Measurements from ENCODE around the gene RAG1. TPM values are rescaled to one million over a fixed set of nuclear protein-coding genes. Genes with fewer than 3 reads are reported as not detected.
"Not testable (repeated sequence)": the region's sequence is repeated elsewhere in the genome, so short reads cannot be mapped to it uniquely, and the experiment has no call there.

Gene RAG1
- total RNA-seq, result 1.6 TPM

- Histone ChIP-seq H3K9ac (ENCODE audit: low read depth in 1 of 3, low read length in 3 of 3) (no peak within 1 kb of the TSS), H3K27ac (ENCODE audit: low read depth, low read length) (no peak within 1 kb of the TSS)
Observed at GRCh38 chr11:36567694-36568093, at the start of gene RAG1. TSS of gene RAG1 (plus strand) at chr11:36568007. CDS start at chr11:36573305, 5,298 bp downstream.

GRCh38 chr11:36530840-36531239 is 37.0 kb upstream of the RAG1 start:
- Histone ChIP-seq H3K9ac (ENCODE audit: low read depth in 1 of 3, low read length in 3 of 3) (no peak overlapping the region), H3K4me3 (ENCODE audit: low read length in 3 of 3) (no peak overlapping the region), H3K27ac (ENCODE audit: low read depth, low read length) (no peak overlapping the region), H3K4me1 (ENCODE audit: control insufficient read depth in 3 of 3, insufficient read depth in 3 of 3, low read length in 3 of 3) (no peaks in the 10 kb centered on the region), H3K9me3 (ENCODE audit: control insufficient read depth in 3 of 3, low read length in 3 of 3) (no peaks in the 10 kb centered on the region), H3K36me3 (ENCODE audit: control insufficient read depth in 3 of 3, insufficient read depth in 3 of 3, low read length in 3 of 3) (no peaks in the 10 kb centered on the region), H3K27me3 (ENCODE audit: control insufficient read depth in 3 of 3, insufficient read depth in 3 of 3, low read length in 3 of 3) (no peaks in the 10 kb centered on the region)

More at GRCh38 chr11:36567694-36568093, at the start of gene RAG1:
- Histone ChIP-seq H3K27me3 (ENCODE audit: control insufficient read depth in 3 of 3, insufficient read depth in 3 of 3, low read length in 3 of 3) (peaks cover 0 to 3% (median 2%) of the 10 kb centered on the region in 3 donors), H3K4me3 (ENCODE audit: low read length in 3 of 3) (no peak within 1 kb of the TSS), H3K9me3 (ENCODE audit: control insufficient read depth in 3 of 3, low read length in 3 of 3) (no peaks in the 10 kb centered on the region), H3K4me1 (ENCODE audit: control insufficient read depth in 3 of 3, insufficient read depth in 3 of 3, low read length in 3 of 3) (peaks cover 0 to 4% (median 3%) of the 10 kb centered on the region in 3 donors), H3K36me3 (ENCODE audit: control insufficient read depth in 3 of 3, insufficient read depth in 3 of 3, low read length in 3 of 3) (no peaks in the 10 kb centered on the region)

GRCh38 chr11:36532941-36533601 is 34.7 kb upstream of the RAG1 start:
- no peaks in the 10 kb centered on the region for H3K9me3 ChIP-seq (ENCODE audit: control insufficient read depth in 3 of 3, low read length in 3 of 3)
- no peak overlapping the region for H3K9ac ChIP-seq (ENCODE audit: low read depth in 1 of 3, low read length in 3 of 3)
- no peaks in the 10 kb centered on the region for H3K36me3 ChIP-seq (ENCODE audit: control insufficient read depth in 3 of 3, insufficient read depth in 3 of 3, low read length in 3 of 3)
- no peaks in the 10 kb centered on the region for H3K4me1 ChIP-seq (ENCODE audit: control insufficient read depth in 3 of 3, insufficient read depth in 3 of 3, low read length in 3 of 3)
- no peaks in the 10 kb centered on the region for H3K27me3 ChIP-seq (ENCODE audit: control insufficient read depth in 3 of 3, insufficient read depth in 3 of 3, low read length in 3 of 3)
- H3K27ac ChIP-seq (ENCODE audit: low read depth, low read length), result no peak overlapping the region
- no peak overlapping the region for H3K4me3 ChIP-seq (ENCODE audit: low read length in 3 of 3)

GRCh38 chr11:36534276-36534840 is 33.4 kb upstream of the RAG1 start:
- H3K9me3 ChIP-seq (ENCODE audit: control insufficient read depth in 3 of 3, low read length in 3 of 3), result no peaks in the 10 kb centered on the region
- H3K9ac ChIP-seq (ENCODE audit: low read depth in 1 of 3, low read length in 3 of 3), result no peak overlapping the region
- no peaks in the 10 kb centered on the region for H3K27me3 ChIP-seq (ENCODE audit: control insufficient read depth in 3 of 3, insufficient read depth in 3 of 3, low read length in 3 of 3)
- H3K4me1 ChIP-seq (ENCODE audit: control insufficient read depth in 3 of 3, insufficient read depth in 3 of 3, low read length in 3 of 3), result no peaks in the 10 kb centered on the region
- no peak overlapping the region for H3K27ac ChIP-seq (ENCODE audit: low read depth, low read length)
- no peaks in the 10 kb centered on the region for H3K36me3 ChIP-seq (ENCODE audit: control insufficient read depth in 3 of 3, insufficient read depth in 3 of 3, low read length in 3 of 3)
- H3K4me3 ChIP-seq (ENCODE audit: low read length in 3 of 3), result no peak overlapping the region

- no peaks in the 10 kb centered on the region for H3K36me3 ChIP-seq (ENCODE audit: control insufficient read depth in 3 of 3, insufficient read depth in 3 of 3, low read length in 3 of 3)
- H3K27ac ChIP-seq (ENCODE audit: low read depth, low read length), result no peak overlapping the region
- no peak overlapping the region for H3K4me3 ChIP-seq (ENCODE audit: low read length in 3 of 3)
- no peaks in the 10 kb centered on the region for H3K9me3 ChIP-seq (ENCODE audit: control insufficient read depth in 3 of 3, low read length in 3 of 3)
- H3K4me1 ChIP-seq (ENCODE audit: control insufficient read depth in 3 of 3, insufficient read depth in 3 of 3, low read length in 3 of 3), result peaks cover 0 to 3% (median 0%) of the 10 kb centered on the region in 3 donors
- H3K9ac ChIP-seq (ENCODE audit: low read depth in 1 of 3, low read length in 3 of 3), result no peak overlapping the region
- peaks cover 0 to 5% (median 0%) of the 10 kb centered on the region in 3 donors for H3K27me3 ChIP-seq (ENCODE audit: control insufficient read depth in 3 of 3, insufficient read depth in 3 of 3, low read length in 3 of 3)
Observed at GRCh38 chr11:36540998-36541397, 26.8 kb upstream of the RAG1 start.

- H3K9me3 ChIP-seq (ENCODE audit: control insufficient read depth in 3 of 3, low read length in 3 of 3), result no peaks in the 10 kb centered on the region
- no peak overlapping the region for H3K9ac ChIP-seq (ENCODE audit: low read depth in 1 of 3, low read length in 3 of 3)
- no peaks in the 10 kb centered on the region for H3K27me3 ChIP-seq (ENCODE audit: control insufficient read depth in 3 of 3, insufficient read depth in 3 of 3, low read length in 3 of 3)
- H3K36me3 ChIP-seq (ENCODE audit: control insufficient read depth in 3 of 3, insufficient read depth in 3 of 3, low read length in 3 of 3), result no peaks in the 10 kb centered on the region
- H3K4me3 ChIP-seq (ENCODE audit: low read length in 3 of 3), result no peak overlapping the region
- no peak overlapping the region for H3K27ac ChIP-seq (ENCODE audit: low read depth, low read length)
- H3K4me1 ChIP-seq (ENCODE audit: control insufficient read depth in 3 of 3, insufficient read depth in 3 of 3, low read length in 3 of 3), result no peaks in the 10 kb centered on the region
Observed at GRCh38 chr11:36550385-36551115, 17.3 kb upstream of the RAG1 start.

GRCh38 chr11:36557390-36557789 is 10.4 kb upstream of the RAG1 start:
- H3K9ac ChIP-seq (ENCODE audit: low read depth in 1 of 3, low read length in 3 of 3); H3K9me3 ChIP-seq (ENCODE audit: control insufficient read depth in 3 of 3, low read length in 3 of 3); H3K27ac ChIP-seq (ENCODE audit: low read depth, low read length); H3K36me3 ChIP-seq (ENCODE audit: control insufficient read depth in 3 of 3, insufficient read depth in 3 of 3, low read length in 3 of 3); H3K4me3 ChIP-seq (ENCODE audit: low read length in 3 of 3); H3K27me3 ChIP-seq (ENCODE audit: control insufficient read depth in 3 of 3, insufficient read depth in 3 of 3, low read length in 3 of 3); H3K4me1 ChIP-seq (ENCODE audit: control insufficient read depth in 3 of 3, insufficient read depth in 3 of 3, low read length in 3 of 3): not testable (repeated sequence)

- Histone ChIP-seq H3K9ac (ENCODE audit: low read depth in 1 of 3, low read length in 3 of 3) (no peak overlapping the region), H3K9me3 (ENCODE audit: control insufficient read depth in 3 of 3, low read length in 3 of 3) (peaks cover 0 to 2% (median 0%) of the 10 kb centered on the region in 3 donors), H3K27me3 (ENCODE audit: control insufficient read depth in 3 of 3, insufficient read depth in 3 of 3, low read length in 3 of 3) (no peaks in the 10 kb centered on the region), H3K4me3 (ENCODE audit: low read length in 3 of 3) (no peak overlapping the region), H3K4me1 (ENCODE audit: control insufficient read depth in 3 of 3, insufficient read depth in 3 of 3, low read length in 3 of 3) (no peaks in the 10 kb centered on the region), H3K27ac (ENCODE audit: low read depth, low read length) (no peak overlapping the region), H3K36me3 (ENCODE audit: control insufficient read depth in 3 of 3, insufficient read depth in 3 of 3, low read length in 3 of 3) (no peaks in the 10 kb centered on the region)
Observed at GRCh38 chr11:36557991-36558390, 9.8 kb upstream of the RAG1 start.

GRCh38 chr11:36558571-36559413 is 9.0 kb upstream of the RAG1 start:
- no peak overlapping the region for H3K9ac ChIP-seq (ENCODE audit: low read depth in 1 of 3, low read length in 3 of 3)
- no peaks in the 10 kb centered on the region for H3K36me3 ChIP-seq (ENCODE audit: control insufficient read depth in 3 of 3, insufficient read depth in 3 of 3, low read length in 3 of 3)
- H3K4me1 ChIP-seq (ENCODE audit: control insufficient read depth in 3 of 3, insufficient read depth in 3 of 3, low read length in 3 of 3), result no peaks in the 10 kb centered on the region
- peaks cover 0 to 2% (median 0%) of the 10 kb centered on the region in 3 donors for H3K9me3 ChIP-seq (ENCODE audit: control insufficient read depth in 3 of 3, low read length in 3 of 3)
- no peak overlapping the region for H3K4me3 ChIP-seq (ENCODE audit: low read length in 3 of 3)
- H3K27me3 ChIP-seq (ENCODE audit: control insufficient read depth in 3 of 3, insufficient read depth in 3 of 3, low read length in 3 of 3), result no peaks in the 10 kb centered on the region
- no peak overlapping the region for H3K27ac ChIP-seq (ENCODE audit: low read depth, low read length)
